SK-N-SH (cell line): ENCODE results near the gene ART4. TPM values are rescaled to one million over a fixed set of nuclear protein-coding genes. Genes with fewer than 3 reads are reported as not detected.

Experiments used
- CTCF ChIA-PET: fragments of 300-600, 350-600 bp; formaldehyde crosslinking; extraction: SDS; loops from one replicate; lab custom pipeline; 2021; lab: Yijun Ruan, JAX
- POLR2A ChIA-PET: fragments of 350-600 bp; sonication (Branson Sonifier 250); formaldehyde crosslinking; extraction: SDS; loops from one replicate; lab custom pipeline; 2020; ENCODE audit warnings: antibody characterized with exemption, inconsistent platforms; lab: Yijun Ruan, JAX
- DNase-seq: peaks from one replicate; pipeline ENCODE4 v3.0.0; 2012
- H2AFZ ChIP-seq: fragments of 200-600 bp; sonication (generic); 2 replicates; pipeline ENCODE4 v1.8.1; 2016; ENCODE audit warnings: antibody characterized with exemption, mild to moderate bottlenecking, low read depth
- H3F3A ChIP-seq: fragments of 200-600 bp; sonication (generic); replicated peaks from 2 replicates; pipeline ENCODE3; 2016; ENCODE audit warnings: antibody characterized with exemption, mild to moderate bottlenecking; ENCODE audit not compliant: insufficient read depth
- H3K27ac ChIP-seq, 2 experiments: fragments of 200-500 bp in 1 of 2; fragments of 200-600 bp in 1 of 2; sonication (Bioruptor generic) in 1 of 2; sonication (generic), shearing (Covaris generic) in 1 of 2; 2 replicates each; pipeline versions ENCODE4 v1.5.1 to v1.6.1; 2014 to 2016; ENCODE audit warnings: low read depth in 2 of 2, inconsistent platforms in 1 of 2, low read length in 1 of 2, mild to moderate bottlenecking in 1 of 2, mixed read lengths in 1 of 2
- H3K27me3 ChIP-seq: fragments of 200-600 bp; sonication (generic), shearing (Covaris generic); 2 replicates; pipeline ENCODE4 v1.6.1; 2016; ENCODE audit warnings: mixed run types; ENCODE audit not compliant: insufficient read depth
- H3K36me3 ChIP-seq, 2 experiments: fragments of 200-500 bp in 1 of 2; fragments of 200-600 bp in 1 of 2; sonication (Bioruptor generic) in 1 of 2; sonication (generic) in 1 of 2; replicated peaks in 1 of 2; 2 replicates each; pipeline versions ENCODE3 to v1.5.1; 2014 to 2016; ENCODE audit warnings: low read length in 1 of 2, mild to moderate bottlenecking in 1 of 2; ENCODE audit not compliant: insufficient read depth in 2 of 2, control insufficient read depth in 1 of 2
- H3K4me1 ChIP-seq, 2 experiments: fragments of 200-500 bp in 1 of 2; fragments of 200-600 bp in 1 of 2; sonication (Bioruptor generic) in 1 of 2; sonication (generic), shearing (Covaris generic) in 1 of 2; 2 replicates each; pipeline versions ENCODE4 v1.5.1 to v1.6.1; 2014 to 2016; ENCODE audit warnings: low read depth in 1 of 2, low read length in 1 of 2, mixed run types in 1 of 2; ENCODE audit not compliant: insufficient read depth in 2 of 2, control insufficient read depth in 1 of 2
- H3K4me2 ChIP-seq: fragments of 200-600 bp; sonication (generic), shearing (Covaris generic); 2 replicates; pipeline ENCODE4 v1.6.1; 2017; ENCODE audit warnings: mixed run types
- H3K4me3 ChIP-seq, 2 experiments: fragments of 200-500 bp in 1 of 2; fragments of 200-600 bp in 1 of 2; sonication (Bioruptor generic) in 1 of 2; sonication (generic), shearing (Covaris generic) in 1 of 2; 2 replicates each; pipeline versions ENCODE4 v1.5.1 to v1.8.1; 2014 to 2016; ENCODE audit warnings: low read depth in 2 of 2, inconsistent platforms in 1 of 2, low read length in 1 of 2, mild to moderate bottlenecking in 1 of 2, mixed read lengths in 1 of 2, moderate library complexity in 1 of 2
- H3K79me2 ChIP-seq: fragments of 200-600 bp; sonication (generic); 2 replicates; pipeline ENCODE4 v1.8.1; 2017; ENCODE audit warnings: mild to moderate bottlenecking; ENCODE audit not compliant: insufficient read depth
- H3K9ac ChIP-seq: fragments of 200-600 bp; sonication (generic); 2 replicates; pipeline ENCODE4 v1.6.1; 2017; ENCODE audit warnings: mixed run types
- H3K9me2 ChIP-seq: fragments of 200-600 bp; sonication (generic); 2 replicates; pipeline ENCODE4 v1.6.1; 2017; ENCODE audit warnings: mixed run types
- H3K9me3 ChIP-seq: fragments of 200-600 bp; sonication (generic); 2 replicates; pipeline ENCODE4 v1.6.1; 2017; ENCODE audit warnings: mixed run types, mild to moderate bottlenecking, moderate library complexity
- H4K20me1 ChIP-seq: fragments of 200-600 bp; sonication (generic); 2 replicates; pipeline ENCODE4 v1.6.1; 2017; ENCODE audit warnings: mild to moderate bottlenecking, mixed run types; ENCODE audit not compliant: insufficient read depth
- CHD2 ChIP-seq: fragments of 150-350 bp; IDR thresholded peaks from 2 replicates; pipeline ENCODE4 v1.6.1; 2018; ENCODE audit warnings: low read length; ENCODE audit not compliant: partially characterized antibody
- CTCF ChIP-seq: fragments of 200-600 bp; sonication (generic); IDR thresholded peaks from 2 replicates; pipeline ENCODE4 v1.6.1; 2017; ENCODE audit warnings: antibody characterized with exemption, mild to moderate bottlenecking, moderate library complexity
- EP300 ChIP-seq, 2 experiments: IDR thresholded peaks; 2 replicates each; pipeline versions ENCODE4 v1.4.0 to v1.6.1; 2012; ENCODE audit warnings: borderline replicate concordance in 1 of 2, low read depth in 1 of 2, low read length in 1 of 2
- FOSL2 ChIP-seq: IDR thresholded peaks from 2 replicates; pipeline ENCODE4 v1.4.0; 2012; ENCODE audit warnings: low read depth, mild to moderate bottlenecking, moderate library complexity, borderline replicate concordance
- FOXJ3 ChIP-seq: sonication (generic); formaldehyde crosslinking; IDR thresholded peaks from 2 replicates; pipeline ENCODE4 v1.5.1; 2020; ENCODE audit warnings: mild to moderate bottlenecking, missing genetic modification reagents
- FOXM1 ChIP-seq: IDR thresholded peaks from 2 replicates; pipeline ENCODE4 v1.4.0; 2012; ENCODE audit warnings: low read depth, mild to moderate bottlenecking
- GABPA ChIP-seq: IDR thresholded peaks from 2 replicates; pipeline ENCODE4 v1.4.0; 2012; ENCODE audit warnings: low read depth, mild to moderate bottlenecking
- JUND ChIP-seq: IDR thresholded peaks from 2 replicates; pipeline ENCODE4 v1.4.0; 2012
- MEF2A ChIP-seq: IDR thresholded peaks from 2 replicates; pipeline ENCODE4 v1.4.0; 2012; ENCODE audit warnings: low read depth, borderline replicate concordance
- MXI1 ChIP-seq: IDR thresholded peaks from 2 replicates; pipeline ENCODE4 v1.6.1; 2012; ENCODE audit warnings: mild to moderate bottlenecking, low read depth, low read length, improper control_type of control experiment
- NRF1 ChIP-seq: IDR thresholded peaks from 2 replicates; pipeline ENCODE4 v1.6.1; 2012; ENCODE audit warnings: low read depth, mild to moderate bottlenecking, low read length
- POLR2AphosphoS5 ChIP-seq: IDR thresholded peaks from 2 replicates; pipeline ENCODE4 v1.6.1; 2012; ENCODE audit warnings: low read depth, low read length
- REST ChIP-seq: IDR thresholded peaks from 2 replicates; pipeline ENCODE4 v1.6.1; 2012; ENCODE audit warnings: mild to moderate bottlenecking, low read depth, low read length, moderate library complexity
- RFX5 ChIP-seq: IDR thresholded peaks from 2 replicates; pipeline ENCODE4 v1.6.1; 2012; ENCODE audit warnings: mild to moderate bottlenecking, improper control_type of control experiment, low read length
- SIN3A ChIP-seq: IDR thresholded peaks from 2 replicates; pipeline ENCODE4 v1.6.1; 2012; ENCODE audit warnings: low read depth, mild to moderate bottlenecking, low read length, moderate library complexity, borderline replicate concordance
- TAF1 ChIP-seq: IDR thresholded peaks from 2 replicates; pipeline ENCODE4 v1.6.1; 2012; ENCODE audit warnings: low read depth, mild to moderate bottlenecking, low read length, moderate library complexity, borderline replicate concordance
- TCF12 ChIP-seq: IDR thresholded peaks from 2 replicates; pipeline ENCODE4 v1.4.0; 2012
- USF1 ChIP-seq: IDR thresholded peaks from 2 replicates; pipeline ENCODE4 v1.4.0; 2012; ENCODE audit warnings: low read depth, borderline replicate concordance
- YY1 ChIP-seq: IDR thresholded peaks from 2 replicates; pipeline ENCODE4 v1.4.0; 2012; ENCODE audit warnings: low read depth, mild to moderate bottlenecking
- ZBTB33 ChIP-seq: IDR thresholded peaks from 2 replicates; pipeline ENCODE4 v1.4.0; 2012; ENCODE audit warnings: low read depth, borderline replicate concordance
- WGBS: methylation state at CpG from one replicate; pipeline ENCODE4 v1.1.6; 2017; ENCODE audit warnings: low lambda C conversion rate; 5-methylcytosine and 5-hydroxymethylcytosine counted together
- polyA plus RNA-seq, 3 experiments: library from polyadenylated mRNA; depleted of rRNA; stranded (reverse); fragments of >200 nt; gene quantifications; 2 replicates each; pipeline ENCODE4 v1.2.3, GENCODE V29; 2012

ART4 gene
- polyA plus RNA-seq, 1 of the 3 experiments (the other 2 are of a cell fraction): not detected

- POLR2A ChIA-PET: no interaction called here
- TF ChIP-seq FOSL2 (no peak), JUND (no peak), TAF1 (no peak), MEF2A (no peak), NRF1 (no peak), FOXM1 (no peak), YY1 (no peak)
- TF ChIP-seq, all 33 proteins: peak for 0
- Histone ChIP-seq H3K4me1 (no peaks in the 10 kb centered on the region; a peak in 1 of 4 replicates), H3K4me3 (no peak overlapping the region), H3K36me3 (peaks cover 19 to 21% of the 10 kb centered on the region in 2 experiments), H3K4me2 (no peak overlapping the region), H3K9me2 (no peaks in the 10 kb centered on the region), H3K27ac (no peak overlapping the region), H3K9me3 (no peaks in the 10 kb centered on the region), H3K79me2 (peaks cover 4% of the 10 kb centered on the region), H3K9ac (no peak overlapping the region), H4K20me1 (no peaks in the 10 kb centered on the region), H3F3A (peaks cover 9% of the 10 kb centered on the region), H3K27me3 (no peaks in the 10 kb centered on the region), H2AFZ (no peak overlapping the region)
- DNase-seq: no peak
- CTCF ChIA-PET: interaction anchor here (2.7 kb wide), 1 partner anchor 12 kb away, joined by 16 read pairs; a partner anchor contains a TSS
- 66% methylated on average over 2 of the region's 2 CpGs for WGBS
These were observed 61.8 kb downstream of the ART4 start for GRCh38 chr12:14781563-14781962.

- Histone ChIP-seq H3K4me2 (peak overlapping the region; percentile 37; the same call in 1 of the 2 replicates), H3K27me3 (no peaks in the 10 kb centered on the region), H3K27ac (no peak overlapping the region), H3K79me2 (peaks cover 11% of the 10 kb centered on the region), H3K4me1 (no peaks in the 10 kb centered on the region; a peak in 2 of 4 replicates), H3K9me2 (no peaks in the 10 kb centered on the region), H3K9me3 (no peaks in the 10 kb centered on the region), H3F3A (peaks cover 11% of the 10 kb centered on the region), H4K20me1 (no peaks in the 10 kb centered on the region), H3K36me3 (peaks cover 12 to 14% of the 10 kb centered on the region in 2 experiments), H3K9ac (no peak overlapping the region), H3K4me3 (no peak overlapping the region), H2AFZ (peak overlapping the region; percentile 43; the same call in 1 of the 2 replicates)
- WGBS: 93% methylated on average over 3 of the region's 3 CpGs
- ChIA-PET POLR2A (no interaction called here), CTCF (interaction anchor here (1.1 to 2.7 kb wide), 2 partner anchors 11 kb away, joined by 3 to 16 read pairs; a partner anchor contains a TSS)
- no peak for DNase-seq
- TF ChIP-seq SIN3A (no peak), CHD2 (no peak), EP300 (IDR thresholded peaks at IDR 0.05; ENCODE audit: borderline replicate concordance in 1 of 2, low read depth in 1 of 2, low read length in 1 of 2) (no peak), USF1 (no peak), POLR2AphosphoS5 (no peak), REST (no peak), MXI1 (no peak), ZBTB33 (no peak), NRF1 (no peak), YY1 (no peak), RFX5 (no peak), GABPA (no peak), CTCF (no peak), TCF12 (no peak), FOXJ3 (CRISPR knock-in tag) (no peak), FOSL2 (no peak)
These were observed 62.5 kb downstream of the ART4 start for GRCh38 chr12:14780859-14781258.
